ENCODE measurements around the gene C12orf56.
"Not testable (repeated sequence)": the region's sequence is repeated elsewhere in the genome, so short reads cannot be mapped to it uniquely, and the experiment has no call there.

C12orf56 gene

GRCh38 chr12:64351265-64351664 is 39.3 kb downstream of the C12orf56 start:
- TF ChIP-seq ISL1 (CRISPR knock-in tag; IDR thresholded peaks at IDR 0.05) = no peak
- TF ChIP-seq SNAI2 (CRISPR knock-in tag; IDR thresholded peaks at IDR 0.05) = no peak
- no peak for TF ChIP-seq ZFP3 (CRISPR knock-in tag; IDR thresholded peaks at IDR 0.05)
- TF ChIP-seq OSR1 (CRISPR knock-in tag; IDR thresholded peaks at IDR 0.05) = no peak
- no peak for TF ChIP-seq ESRRG (CRISPR knock-in tag; IDR thresholded peaks at IDR 0.05)
- no peak for TF ChIP-seq TOX (CRISPR knock-in tag; IDR thresholded peaks at IDR 0.05; ENCODE audit: borderline replicate concordance)
- TF ChIP-seq POU6F1 (CRISPR knock-in tag; IDR thresholded peaks at IDR 0.05; ENCODE audit: borderline replicate concordance, low read depth) = no peak
- no peak for TF ChIP-seq ZNF70 (CRISPR knock-in tag; IDR thresholded peaks at IDR 0.05)
- TF ChIP-seq, protein P1, sequence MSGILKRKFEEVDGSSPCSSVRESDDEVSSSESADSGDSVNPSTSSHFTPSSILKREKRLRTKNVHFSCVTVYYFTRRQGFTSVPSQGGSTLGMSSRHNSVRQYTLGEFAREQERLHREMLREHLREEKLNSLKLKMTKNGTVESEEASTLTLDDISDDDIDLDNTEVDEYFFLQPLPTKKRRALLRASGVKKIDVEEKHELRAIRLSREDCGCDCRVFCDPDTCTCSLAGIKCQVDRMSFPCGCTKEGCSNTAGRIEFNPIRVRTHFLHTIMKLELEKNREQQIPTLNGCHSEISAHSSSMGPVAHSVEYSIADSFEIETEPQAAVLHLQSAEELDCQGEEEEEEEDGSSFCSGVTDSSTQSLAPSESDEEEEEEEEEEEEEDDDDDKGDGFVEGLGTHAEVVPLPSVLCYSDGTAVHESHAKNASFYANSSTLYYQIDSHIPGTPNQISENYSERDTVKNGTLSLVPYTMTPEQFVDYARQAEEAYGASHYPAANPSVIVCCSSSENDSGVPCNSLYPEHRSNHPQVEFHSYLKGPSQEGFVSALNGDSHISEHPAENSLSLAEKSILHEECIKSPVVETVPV (CRISPR knock-in tag; IDR thresholded peaks at IDR 0.05) = no peak
- no peak for TF ChIP-seq ZNF8 (CRISPR knock-in tag; IDR thresholded peaks at IDR 0.05)
- no peak for TF ChIP-seq TCF4 (CRISPR knock-in tag; IDR thresholded peaks at IDR 0.05; ENCODE audit: borderline replicate concordance)
- TF ChIP-seq BACH2 (CRISPR knock-in tag; IDR thresholded peaks at IDR 0.05; ENCODE audit: borderline replicate concordance) = no peak
- no peak for TF ChIP-seq PPARA (CRISPR knock-in tag; IDR thresholded peaks at IDR 0.05; ENCODE audit: borderline replicate concordance)
- no peak for TF ChIP-seq ZC3H10 (CRISPR knock-in tag; IDR thresholded peaks at IDR 0.05)
- TF ChIP-seq GLIS3 (CRISPR knock-in tag; IDR thresholded peaks at IDR 0.05) = no peak
- TF ChIP-seq RARB (CRISPR knock-in tag; IDR thresholded peaks at IDR 0.05) = no peak
- TF ChIP-seq, protein P2, sequence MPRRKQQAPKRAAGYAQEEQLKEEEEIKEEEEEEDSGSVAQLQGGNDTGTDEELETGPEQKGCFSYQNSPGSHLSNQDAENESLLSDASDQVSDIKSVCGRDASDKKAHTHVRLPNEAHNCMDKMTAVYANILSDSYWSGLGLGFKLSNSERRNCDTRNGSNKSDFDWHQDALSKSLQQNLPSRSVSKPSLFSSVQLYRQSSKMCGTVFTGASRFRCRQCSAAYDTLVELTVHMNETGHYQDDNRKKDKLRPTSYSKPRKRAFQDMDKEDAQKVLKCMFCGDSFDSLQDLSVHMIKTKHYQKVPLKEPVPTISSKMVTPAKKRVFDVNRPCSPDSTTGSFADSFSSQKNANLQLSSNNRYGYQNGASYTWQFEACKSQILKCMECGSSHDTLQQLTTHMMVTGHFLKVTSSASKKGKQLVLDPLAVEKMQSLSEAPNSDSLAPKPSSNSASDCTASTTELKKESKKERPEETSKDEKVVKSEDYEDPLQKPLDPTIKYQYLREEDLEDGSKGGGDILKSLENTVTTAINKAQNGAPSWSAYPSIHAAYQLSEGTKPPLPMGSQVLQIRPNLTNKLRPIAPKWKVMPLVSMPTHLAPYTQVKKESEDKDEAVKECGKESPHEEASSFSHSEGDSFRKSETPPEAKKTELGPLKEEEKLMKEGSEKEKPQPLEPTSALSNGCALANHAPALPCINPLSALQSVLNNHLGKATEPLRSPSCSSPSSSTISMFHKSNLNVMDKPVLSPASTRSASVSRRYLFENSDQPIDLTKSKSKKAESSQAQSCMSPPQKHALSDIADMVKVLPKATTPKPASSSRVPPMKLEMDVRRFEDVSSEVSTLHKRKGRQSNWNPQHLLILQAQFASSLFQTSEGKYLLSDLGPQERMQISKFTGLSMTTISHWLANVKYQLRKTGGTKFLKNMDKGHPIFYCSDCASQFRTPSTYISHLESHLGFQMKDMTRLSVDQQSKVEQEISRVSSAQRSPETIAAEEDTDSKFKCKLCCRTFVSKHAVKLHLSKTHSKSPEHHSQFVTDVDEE (CRISPR knock-in tag; IDR thresholded peaks at IDR 0.05) = no peak
- ATAC-seq = no peak

GRCh38 chr12:64347630-64348029 is 42.9 kb downstream of the C12orf56 start:
- ATAC-seq = no peak
- TF ChIP-seq GLIS3 (CRISPR knock-in tag; IDR thresholded peaks at IDR 0.05) = no peak
- no peak for TF ChIP-seq ZC3H10 (CRISPR knock-in tag; IDR thresholded peaks at IDR 0.05)
- no peak for TF ChIP-seq ZNF8 (CRISPR knock-in tag; IDR thresholded peaks at IDR 0.05)
- TF ChIP-seq TCF4 (CRISPR knock-in tag; IDR thresholded peaks at IDR 0.05; ENCODE audit: borderline replicate concordance) = no peak
- TF ChIP-seq ARNTL (CRISPR knock-in tag; IDR thresholded peaks at IDR 0.05; ENCODE audit: borderline replicate concordance, low read depth) = no peak
- TF ChIP-seq, protein P3, sequence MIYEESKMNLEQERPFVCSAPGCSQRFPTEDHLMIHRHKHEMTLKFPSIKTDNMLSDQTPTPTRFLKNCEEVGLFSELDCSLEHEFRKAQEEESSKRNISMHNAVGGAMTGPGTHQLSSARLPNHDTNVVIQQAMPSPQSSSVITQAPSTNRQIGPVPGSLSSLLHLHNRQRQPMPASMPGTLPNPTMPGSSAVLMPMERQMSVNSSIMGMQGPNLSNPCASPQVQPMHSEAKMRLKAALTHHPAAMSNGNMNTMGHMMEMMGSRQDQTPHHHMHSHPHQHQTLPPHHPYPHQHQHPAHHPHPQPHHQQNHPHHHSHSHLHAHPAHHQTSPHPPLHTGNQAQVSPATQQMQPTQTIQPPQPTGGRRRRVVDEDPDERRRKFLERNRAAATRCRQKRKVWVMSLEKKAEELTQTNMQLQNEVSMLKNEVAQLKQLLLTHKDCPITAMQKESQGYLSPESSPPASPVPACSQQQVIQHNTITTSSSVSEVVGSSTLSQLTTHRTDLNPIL (CRISPR knock-in tag; IDR thresholded peaks at IDR 0.05; ENCODE audit: low read depth) = no peak
- no peak for TF ChIP-seq OSR1 (CRISPR knock-in tag; IDR thresholded peaks at IDR 0.05)
- TF ChIP-seq ZNF70 (CRISPR knock-in tag; IDR thresholded peaks at IDR 0.05) = no peak

- ATAC-seq = not testable (repeated sequence)
Measured at GRCh38 chr12:64344631-64345030, 45.9 kb downstream of the C12orf56 start.

GRCh38 chr12:64340546-64340945 is 50.0 kb downstream of the C12orf56 start:
- ATAC-seq = not testable (repeated sequence)

GRCh38 chr12:64335886-64336466 is 54.6 kb downstream of the C12orf56 start:
- ATAC-seq = no peak
- no peak for TF ChIP-seq SNAI2 (CRISPR knock-in tag; IDR thresholded peaks at IDR 0.05)
- TF ChIP-seq, protein P1 (CRISPR knock-in tag; IDR thresholded peaks at IDR 0.05) = no peak
- no peak for TF ChIP-seq ZNF8 (CRISPR knock-in tag; IDR thresholded peaks at IDR 0.05)
- no peak for TF ChIP-seq ZNF565 (CRISPR knock-in tag; conservative IDR thresholded peaks at IDR 0.05; ENCODE audit: low read depth)
- no peak for TF ChIP-seq ISL1 (CRISPR knock-in tag; IDR thresholded peaks at IDR 0.05)
- no peak for TF ChIP-seq OSR1 (CRISPR knock-in tag; IDR thresholded peaks at IDR 0.05)
- TF ChIP-seq POU6F1 (CRISPR knock-in tag; IDR thresholded peaks at IDR 0.05; ENCODE audit: borderline replicate concordance, low read depth) = no peak
- no peak for TF ChIP-seq ZFP30 (CRISPR knock-in tag; IDR thresholded peaks at IDR 0.05)
